ENCODE results near the gene CDCP1.
"Not testable (repeated sequence)": the region's sequence is repeated elsewhere in the genome, so short reads cannot be mapped to it uniquely, and the experiment has no call there.

Gene CDCP1

GRCh38 chr3:45056608-45057301, 89.4 kb downstream of the CDCP1 start:
- H3K4me3 ChIP-seq (ENCODE audit: control insufficient read depth, low read depth, low read length), result no peak overlapping the region
- TF ChIP-seq, protein P1, sequence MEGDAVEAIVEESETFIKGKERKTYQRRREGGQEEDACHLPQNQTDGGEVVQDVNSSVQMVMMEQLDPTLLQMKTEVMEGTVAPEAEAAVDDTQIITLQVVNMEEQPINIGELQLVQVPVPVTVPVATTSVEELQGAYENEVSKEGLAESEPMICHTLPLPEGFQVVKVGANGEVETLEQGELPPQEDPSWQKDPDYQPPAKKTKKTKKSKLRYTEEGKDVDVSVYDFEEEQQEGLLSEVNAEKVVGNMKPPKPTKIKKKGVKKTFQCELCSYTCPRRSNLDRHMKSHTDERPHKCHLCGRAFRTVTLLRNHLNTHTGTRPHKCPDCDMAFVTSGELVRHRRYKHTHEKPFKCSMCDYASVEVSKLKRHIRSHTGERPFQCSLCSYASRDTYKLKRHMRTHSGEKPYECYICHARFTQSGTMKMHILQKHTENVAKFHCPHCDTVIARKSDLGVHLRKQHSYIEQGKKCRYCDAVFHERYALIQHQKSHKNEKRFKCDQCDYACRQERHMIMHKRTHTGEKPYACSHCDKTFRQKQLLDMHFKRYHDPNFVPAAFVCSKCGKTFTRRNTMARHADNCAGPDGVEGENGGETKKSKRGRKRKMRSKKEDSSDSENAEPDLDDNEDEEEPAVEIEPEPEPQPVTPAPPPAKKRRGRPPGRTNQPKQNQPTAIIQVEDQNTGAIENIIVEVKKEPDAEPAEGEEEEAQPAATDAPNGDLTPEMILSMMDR (conservative IDR thresholded peaks at IDR 0.05; ENCODE audit: control insufficient read depth, insufficient read depth, low read depth, low read length), result no peak
- no peak for DNase-seq (ENCODE audit: low read depth)

DNA sequence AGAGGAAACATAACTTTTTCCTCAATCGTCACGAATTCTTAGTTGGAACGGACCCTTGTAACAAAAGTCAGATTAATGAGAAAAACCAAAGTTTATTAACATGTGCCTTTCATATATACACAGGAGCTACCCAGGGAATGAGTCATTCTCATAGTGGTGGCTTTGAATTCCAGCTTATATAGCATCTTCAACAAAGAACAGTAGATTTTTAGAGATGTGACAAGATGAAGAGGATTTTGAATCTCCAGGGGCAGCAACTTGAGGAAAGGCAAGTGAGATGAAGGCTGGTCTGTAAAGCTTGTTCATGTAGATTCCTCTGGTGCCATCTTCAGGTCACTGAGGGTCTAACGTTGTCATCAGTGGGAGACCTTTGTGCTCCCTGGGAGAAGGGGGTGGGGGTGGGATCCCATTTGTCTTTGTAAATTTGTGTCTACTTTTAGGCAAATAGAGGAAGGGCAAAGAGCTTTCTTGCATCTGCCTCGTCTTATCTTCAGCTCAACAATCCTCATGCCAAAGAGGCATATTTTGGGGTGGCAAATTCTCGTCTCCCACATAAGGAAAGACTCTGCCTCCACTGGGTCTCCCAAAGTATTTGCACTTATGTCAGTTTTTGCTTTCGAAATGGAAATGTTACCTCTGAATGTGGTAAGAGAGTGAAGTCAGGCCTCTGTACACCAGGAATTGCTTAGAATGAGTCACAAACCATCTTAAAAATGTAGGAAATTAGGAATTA, 90.6 kb downstream of the CDCP1 start:
- H3K4me3 ChIP-seq (ENCODE audit: control insufficient read depth, low read depth, low read length), result no peak overlapping the region

DNA sequence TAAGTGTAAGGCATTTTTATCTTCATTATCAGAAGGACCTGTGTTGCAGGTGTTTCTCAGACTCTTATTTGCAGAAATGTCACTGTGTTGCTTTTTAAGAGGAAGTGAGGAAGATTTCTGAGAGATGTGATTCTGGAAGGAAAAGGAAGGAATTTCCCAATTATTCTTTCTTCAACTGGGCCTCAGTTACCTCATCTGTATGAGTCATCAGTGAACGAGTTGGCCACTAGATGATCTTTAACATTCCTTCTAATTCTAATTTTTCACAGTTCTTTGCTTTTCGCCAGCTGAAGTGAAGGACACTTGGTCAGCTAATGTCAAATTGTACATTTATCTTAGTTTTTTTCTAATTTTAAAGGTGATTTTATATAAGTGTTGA, 91.2 kb downstream of the CDCP1 start:
- DNase-seq (ENCODE audit: low read depth), result peak; percentile 86
- no peak overlapping the region for H3K4me3 ChIP-seq (ENCODE audit: control insufficient read depth, low read depth, low read length)
- TF ChIP-seq, protein P1 (conservative IDR thresholded peaks at IDR 0.05; ENCODE audit: control insufficient read depth, insufficient read depth, low read depth, low read length), result no peak

More for the DNA sequence above, 90.6 kb downstream of the CDCP1 start:
- DNase-seq (ENCODE audit: low read depth), result peak; percentile 84
- TF ChIP-seq, protein P1 (conservative IDR thresholded peaks at IDR 0.05; ENCODE audit: control insufficient read depth, insufficient read depth, low read depth, low read length), result peak; percentile 10

GRCh38 chr3:45054196-45054857, 91.9 kb downstream of the CDCP1 start:
- H3K4me3 ChIP-seq (ENCODE audit: control insufficient read depth, low read depth, low read length), result no peak overlapping the region
- TF ChIP-seq, protein P1 (conservative IDR thresholded peaks at IDR 0.05; ENCODE audit: control insufficient read depth, insufficient read depth, low read depth, low read length), result no peak
- DNase-seq (ENCODE audit: low read depth), result peak; percentile 96

DNA sequence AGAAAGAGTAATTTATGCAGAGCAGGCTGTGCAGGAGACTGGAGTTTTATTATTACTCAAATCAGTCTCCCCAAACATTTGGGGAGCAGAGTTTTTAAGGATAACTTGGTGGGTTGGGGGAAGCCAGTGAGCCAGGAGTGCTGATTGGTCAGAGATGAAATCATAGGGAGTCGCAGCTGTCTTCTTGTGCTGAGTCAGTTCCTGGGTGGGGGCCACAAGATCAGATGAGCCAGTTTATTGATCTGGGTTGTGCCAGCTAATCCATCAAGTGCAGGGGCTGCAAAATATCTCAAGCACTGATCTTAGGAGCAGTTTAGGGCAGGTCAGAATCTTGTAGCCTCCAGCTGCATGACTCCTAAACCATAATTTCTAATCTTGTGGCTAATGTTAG, 92.4 kb downstream of the CDCP1 start:
- not testable (repeated sequence) for H3K4me3 ChIP-seq (ENCODE audit: control insufficient read depth, low read depth, low read length); DNase-seq (ENCODE audit: low read depth)

DNA sequence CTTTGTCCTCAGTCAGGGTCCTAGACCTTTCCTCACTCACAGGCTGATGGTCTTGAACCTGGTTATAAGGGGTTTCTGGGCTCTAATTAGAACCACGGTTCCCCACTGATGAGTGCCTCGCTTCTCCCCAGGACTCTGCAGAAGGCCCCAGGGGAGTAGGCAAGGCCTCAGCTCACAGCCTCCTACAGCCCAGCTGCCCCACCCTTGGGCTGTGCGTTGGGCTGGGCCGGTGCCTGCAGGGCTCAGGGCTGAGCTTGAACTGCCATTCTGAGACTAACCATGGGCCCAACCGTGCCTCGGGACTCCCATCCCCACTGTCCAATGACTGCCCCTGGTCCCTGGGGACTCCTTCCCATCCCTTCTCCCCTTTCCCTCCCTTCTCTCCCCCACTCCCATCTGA, 94.5 kb downstream of the CDCP1 start:
- no peak for DNase-seq (ENCODE audit: low read depth)
- H3K4me3 ChIP-seq (ENCODE audit: control insufficient read depth, low read depth, low read length), result no peak overlapping the region
- TF ChIP-seq, protein P1 (conservative IDR thresholded peaks at IDR 0.05; ENCODE audit: control insufficient read depth, insufficient read depth, low read depth, low read length), result no peak

DNA sequence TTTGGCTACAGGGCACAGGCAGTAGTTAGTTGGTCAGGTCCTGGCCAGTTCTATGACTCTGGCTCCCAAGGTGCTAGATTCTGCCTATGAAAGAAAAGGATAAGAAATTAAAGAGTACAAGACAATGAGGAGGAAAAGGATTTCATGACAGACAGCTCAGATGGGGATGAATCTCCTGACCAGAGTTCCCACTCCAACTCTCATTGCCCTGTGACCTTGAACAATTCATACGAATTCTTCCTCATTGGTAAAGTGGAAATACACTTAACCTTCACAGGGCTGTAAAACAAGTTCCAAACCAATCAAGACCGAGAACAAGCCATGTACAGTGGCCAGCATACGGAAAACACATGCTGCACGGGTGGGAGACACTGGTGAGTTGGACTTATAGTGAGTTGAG, 96.4 kb downstream of the CDCP1 start:
- no peak for DNase-seq (ENCODE audit: low read depth)
- TF ChIP-seq, protein P1 (conservative IDR thresholded peaks at IDR 0.05; ENCODE audit: control insufficient read depth, insufficient read depth, low read depth, low read length), result no peak
- H3K4me3 ChIP-seq (ENCODE audit: control insufficient read depth, low read depth, low read length), result no peak overlapping the region
